GM19240 (cell line): Measurements from ENCODE around the gene RSPRY1.
"Not testable (repeated sequence)": the region's sequence is repeated elsewhere in the genome, so short reads cannot be mapped to it uniquely, and the experiment has no call there.

Experiments used
- DNase-seq: peaks from one replicate; pipeline ENCODE4 v3.0.0; 2011; ENCODE audit warnings: low spot score; ENCODE audit not compliant: insufficient read length

RSPRY1 gene

DNA sequence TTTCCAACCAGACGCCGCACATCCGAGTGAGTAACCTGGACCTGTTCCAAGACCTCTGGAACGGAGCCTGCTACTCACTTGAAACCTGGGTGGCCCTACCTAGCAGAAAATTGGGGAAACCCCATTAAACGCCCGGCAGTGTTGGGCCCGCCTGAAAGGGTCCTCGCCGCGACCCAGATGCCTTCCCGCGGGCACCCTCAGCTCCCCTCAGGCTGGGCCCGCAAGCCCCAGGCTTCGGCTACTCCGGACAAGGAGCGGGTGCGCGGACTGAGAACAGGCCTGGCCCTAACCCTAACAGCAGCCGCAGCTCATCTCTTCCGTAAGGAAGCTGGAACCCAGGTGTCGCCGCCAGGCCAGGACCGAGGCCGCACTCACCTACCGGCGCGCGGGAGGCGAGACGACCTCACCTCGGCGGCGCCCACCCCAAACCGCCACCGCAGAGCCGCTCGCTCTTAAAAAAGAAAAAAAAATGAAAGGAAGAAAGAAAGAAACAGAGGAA is 634 bp upstream of the RSPRY1 start:
- DNase-seq = no peak

DNA sequence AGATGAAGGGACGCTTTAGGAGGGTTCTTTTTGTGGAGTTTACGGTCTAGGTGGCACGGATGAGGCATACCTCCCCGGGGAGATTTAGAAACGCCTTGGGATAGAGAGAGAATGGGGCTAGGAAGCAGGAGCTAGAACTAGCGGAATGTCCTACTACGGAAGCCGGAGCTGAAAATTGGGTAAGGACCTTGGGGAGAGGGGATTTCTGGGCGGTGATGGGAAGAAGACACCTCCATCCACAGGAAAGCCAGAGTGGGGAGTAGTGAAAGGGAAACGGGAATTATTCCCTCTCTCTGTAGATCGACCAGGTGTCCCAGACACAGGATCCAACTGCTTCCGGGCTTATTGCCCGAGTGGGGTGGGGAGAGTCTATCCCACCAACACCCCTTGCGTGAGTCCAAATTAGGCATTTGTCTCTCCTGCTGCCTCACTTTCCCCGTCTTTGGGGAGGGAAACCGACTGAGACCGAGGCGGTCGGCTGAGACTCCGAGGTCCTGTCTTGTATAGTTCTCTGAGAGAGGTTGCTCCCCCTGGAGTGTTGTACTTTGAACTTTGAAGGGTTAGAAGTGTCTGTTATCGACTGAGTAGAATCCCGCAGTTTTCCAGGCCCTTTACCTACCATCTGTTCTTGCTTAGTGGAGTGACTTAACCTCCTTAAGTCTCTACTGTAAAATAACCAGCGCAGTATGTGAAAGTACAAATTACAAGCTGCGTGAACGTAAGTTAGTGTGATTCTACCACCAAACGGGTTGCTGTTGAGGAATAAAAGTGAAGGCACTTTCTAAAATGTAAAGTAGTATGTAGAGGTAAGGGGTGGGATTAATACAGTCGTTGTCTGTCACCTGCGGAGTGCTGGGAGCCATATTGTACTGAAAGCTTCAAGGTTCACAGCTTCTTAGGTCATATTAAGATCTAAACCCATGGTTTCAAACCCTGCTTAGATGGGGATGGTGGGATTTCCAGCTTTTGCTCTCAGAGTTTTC is 1.0 kb downstream of the RSPRY1 start:
- DNase-seq = no peak

DNA sequence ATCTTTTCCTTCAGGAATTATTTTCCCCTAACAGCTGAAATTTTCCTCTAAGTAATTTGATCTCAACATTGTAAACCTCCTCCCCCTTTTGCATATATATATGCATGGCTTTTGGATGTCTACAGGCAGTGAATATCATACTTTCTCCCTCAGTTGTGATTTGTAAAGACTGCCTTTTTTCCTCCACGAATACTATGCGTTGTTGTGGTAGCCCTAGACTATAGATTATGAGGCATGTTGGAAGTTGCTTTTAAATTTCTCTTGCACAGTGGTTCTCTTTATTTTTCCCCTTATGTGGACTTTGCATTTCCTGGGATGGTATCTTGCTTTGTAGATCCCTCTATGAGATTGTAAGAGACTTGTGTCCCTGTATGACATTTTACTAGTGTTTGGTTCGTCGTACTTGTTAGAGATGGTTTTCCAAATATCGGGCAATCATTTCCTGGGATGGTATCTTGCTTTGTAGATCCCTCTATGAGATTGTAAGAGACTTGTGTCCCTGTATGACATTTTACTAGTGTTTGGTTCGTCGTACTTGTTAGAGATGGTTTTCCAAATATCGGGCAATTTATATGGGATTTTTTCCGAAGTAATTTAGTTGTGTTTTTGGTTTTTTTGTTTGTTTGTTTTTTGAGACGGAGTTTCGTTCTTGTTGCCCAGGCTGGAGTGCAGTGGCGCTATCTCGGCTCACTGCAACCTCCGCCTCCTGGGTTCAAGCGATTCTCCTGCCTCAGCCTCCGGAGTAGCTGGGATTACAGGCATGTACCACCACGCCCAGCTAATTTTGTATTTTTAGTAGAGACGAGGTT is 2.0 kb downstream of the RSPRY1 start:
- DNase-seq = not testable (repeated sequence)

DNA sequence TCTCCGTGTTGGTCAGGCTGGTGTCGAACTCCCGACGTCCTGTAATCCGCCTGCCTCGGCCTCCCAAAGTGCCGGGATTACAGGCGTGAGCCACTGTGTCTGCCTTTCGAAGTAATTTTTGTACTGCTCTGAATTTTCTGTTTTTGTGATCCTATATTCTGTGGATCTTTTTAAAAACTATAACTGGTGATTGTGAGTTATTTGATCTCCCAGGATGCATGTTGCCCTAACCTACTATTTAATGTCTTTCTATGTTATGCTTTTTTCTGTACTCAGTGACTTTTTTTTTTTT is 2.5 kb downstream of the RSPRY1 start:
- DNase-seq = no peak

DNA sequence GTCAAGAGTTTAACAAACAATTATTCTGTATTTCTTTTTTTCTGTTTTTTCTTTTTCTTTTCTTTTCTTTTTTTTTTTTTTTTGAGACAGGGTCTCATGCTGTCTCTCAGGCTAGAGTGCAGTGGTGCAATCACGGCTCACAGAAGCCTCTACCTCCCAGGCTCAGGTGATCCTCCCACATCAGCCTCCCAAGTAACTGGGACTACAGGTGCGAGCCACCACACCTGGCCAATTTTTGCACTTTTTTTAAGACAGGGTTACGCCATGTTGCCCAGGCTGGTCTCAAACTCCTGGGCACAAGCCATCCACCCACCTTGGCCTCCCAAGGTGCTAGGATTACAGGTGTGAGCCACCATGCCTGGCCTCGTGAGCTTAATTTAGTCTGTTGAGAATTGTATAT is 3.4 kb downstream of the RSPRY1 start:
- not testable (repeated sequence) for DNase-seq

DNA sequence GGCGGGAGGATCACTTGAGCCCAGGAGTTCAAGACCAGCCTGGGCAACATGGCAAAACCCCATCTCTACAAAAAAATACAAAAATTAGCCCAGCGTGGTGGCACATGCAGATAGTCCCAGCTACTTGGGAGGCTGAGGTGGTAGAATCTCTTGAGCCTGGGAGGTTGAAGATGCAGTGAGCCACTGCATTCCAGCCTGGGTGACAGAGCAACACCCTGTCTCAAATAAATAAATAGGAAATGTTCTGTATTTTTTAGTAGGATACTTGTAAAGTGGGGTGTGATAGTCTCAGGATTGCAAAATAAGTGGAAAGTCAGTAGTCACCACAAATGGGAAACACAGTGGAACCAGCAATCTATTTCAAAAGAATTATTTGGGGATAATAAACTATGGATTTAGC is 4.0 kb downstream of the RSPRY1 start:
- no peak for DNase-seq

DNA sequence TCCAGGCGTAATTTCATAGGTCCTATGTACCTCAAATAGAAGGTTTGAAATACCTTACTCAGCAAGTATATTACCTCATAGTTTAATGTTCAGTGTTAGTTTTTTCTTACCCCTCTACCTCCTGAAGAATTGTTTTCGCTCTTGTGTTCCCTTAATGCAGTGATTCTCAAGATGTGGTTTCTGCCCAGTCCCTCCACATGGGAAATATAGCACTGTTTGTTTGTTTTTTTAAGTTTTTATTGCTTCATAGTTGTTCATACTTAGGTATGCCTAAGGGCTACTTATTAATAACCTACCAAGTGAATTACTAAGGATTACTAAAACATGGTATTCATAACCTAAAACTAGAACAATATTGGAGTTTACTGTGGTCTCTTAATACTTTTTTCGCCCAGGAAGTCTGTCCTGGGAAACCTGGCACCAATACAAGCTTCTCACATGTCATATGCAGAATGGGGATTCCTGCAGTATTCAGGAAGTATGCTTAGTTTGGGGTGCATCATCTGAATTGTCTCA is 5.0 kb downstream of the RSPRY1 start:
- no peak for DNase-seq

DNA sequence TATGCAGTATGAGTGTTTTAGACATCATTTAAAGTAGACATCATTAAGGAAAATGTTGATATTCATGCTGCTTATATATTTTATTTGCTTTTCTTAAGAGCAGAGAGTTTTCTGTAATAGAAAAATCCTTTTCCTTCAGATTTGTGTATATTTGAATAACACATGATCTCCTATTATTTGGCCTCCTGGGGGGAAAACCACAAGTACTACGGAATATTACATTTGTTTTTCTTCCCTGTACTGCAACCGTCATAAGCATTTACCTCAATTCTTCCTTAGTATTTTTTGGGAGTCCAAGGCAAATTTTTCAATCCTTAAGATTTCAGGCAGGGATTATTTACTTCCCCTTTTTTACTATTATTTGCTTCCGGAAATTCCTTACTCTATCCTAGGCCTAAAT is 6.0 kb downstream of the RSPRY1 start:
- DNase-seq = no peak

DNA sequence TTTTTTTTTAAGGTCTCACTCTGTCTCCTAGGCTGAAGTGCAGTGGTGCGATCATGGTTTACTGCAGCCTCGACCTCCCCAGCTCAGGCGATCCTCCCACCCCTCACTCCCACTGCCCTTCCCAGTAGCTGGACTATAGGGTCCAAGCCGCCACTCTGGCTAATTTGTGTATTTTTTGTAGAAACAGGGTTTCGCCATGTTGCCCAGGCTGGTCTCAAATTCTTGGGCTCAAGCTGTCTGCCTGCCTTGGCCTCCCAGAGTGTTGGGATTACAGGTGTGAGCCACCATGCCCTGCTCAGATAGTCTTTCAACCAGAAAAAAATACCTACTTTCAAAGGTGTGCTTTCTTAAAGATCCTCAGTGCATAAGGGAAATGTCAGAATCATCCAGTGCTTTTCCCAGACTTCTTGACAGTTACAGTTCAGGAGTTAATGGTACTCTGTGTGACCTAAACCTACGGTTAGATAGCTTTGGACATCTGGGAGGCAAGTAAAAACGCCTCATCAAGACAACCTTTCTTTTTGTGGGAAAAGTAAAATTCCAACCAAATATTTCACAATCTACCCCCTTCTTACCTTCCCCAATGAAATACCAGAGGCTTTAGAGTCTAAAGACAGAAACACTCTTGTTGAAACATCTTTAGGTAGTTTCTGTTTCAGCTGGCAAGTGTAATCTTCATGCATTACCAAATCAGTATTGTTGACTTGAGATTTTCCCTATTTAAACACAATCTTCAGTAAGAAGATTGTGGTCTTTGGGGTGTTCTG is 6.8 kb downstream of the RSPRY1 start:
- no peak for DNase-seq

DNA sequence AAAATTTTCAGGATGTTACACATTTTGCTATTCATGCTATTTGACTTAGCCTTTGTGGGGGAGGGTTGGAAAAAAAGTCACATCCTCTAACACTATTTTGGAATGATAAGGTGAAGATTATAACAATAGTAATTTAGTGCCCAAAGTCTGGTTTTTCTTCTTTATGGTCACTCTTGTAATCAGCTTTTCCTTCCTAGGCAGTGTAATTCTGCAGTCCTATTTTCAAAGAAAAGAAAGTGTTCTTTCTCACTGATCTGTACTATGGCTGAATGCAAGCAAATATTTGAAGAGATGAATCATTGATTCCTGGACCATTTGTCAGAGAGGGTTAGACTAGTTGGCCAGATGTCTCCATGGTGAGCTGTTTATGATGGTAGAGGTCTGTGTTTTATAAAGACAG is 8.4 kb downstream of the RSPRY1 start:
- no peak for DNase-seq

DNA sequence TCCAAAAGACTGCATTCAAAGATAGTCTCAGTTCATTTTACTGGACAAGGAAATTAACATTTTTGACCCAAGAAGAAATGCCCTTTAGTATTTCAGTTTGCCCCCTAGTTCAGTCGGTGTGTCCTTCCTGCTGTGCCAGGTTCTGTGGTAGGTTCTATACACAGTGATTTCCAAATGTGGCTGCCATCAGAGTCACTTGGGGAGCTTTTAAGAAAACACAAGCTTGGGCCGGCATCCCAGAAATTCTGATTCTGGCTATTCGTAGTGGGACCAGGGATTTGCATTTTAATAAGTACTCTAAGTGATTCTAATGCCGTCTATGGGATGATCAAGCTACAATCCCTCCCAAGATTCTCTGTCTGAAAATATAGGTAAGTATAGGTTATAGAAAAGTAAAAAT is 10.2 kb downstream of the RSPRY1 start:
- no peak for DNase-seq

DNA sequence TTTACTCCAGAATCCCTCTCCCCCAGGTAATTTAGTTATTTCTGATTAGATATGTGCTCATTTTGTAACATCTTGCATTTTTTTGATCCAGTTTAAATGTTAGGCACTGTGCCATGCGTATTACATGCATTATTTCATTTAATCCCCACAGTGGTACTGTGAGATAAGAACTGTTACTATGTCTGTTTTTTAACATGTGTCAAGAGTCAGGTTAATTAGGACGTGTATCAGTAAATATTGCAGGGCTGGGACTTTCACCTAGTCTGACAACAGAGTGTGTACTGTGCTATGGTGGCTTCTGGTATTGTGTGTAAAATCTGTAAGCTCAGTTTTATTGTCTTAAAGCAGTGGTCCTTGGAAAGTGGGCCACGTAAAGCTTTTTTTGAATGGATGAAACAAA is 10.6 kb downstream of the RSPRY1 start:
- no peak for DNase-seq

DNA sequence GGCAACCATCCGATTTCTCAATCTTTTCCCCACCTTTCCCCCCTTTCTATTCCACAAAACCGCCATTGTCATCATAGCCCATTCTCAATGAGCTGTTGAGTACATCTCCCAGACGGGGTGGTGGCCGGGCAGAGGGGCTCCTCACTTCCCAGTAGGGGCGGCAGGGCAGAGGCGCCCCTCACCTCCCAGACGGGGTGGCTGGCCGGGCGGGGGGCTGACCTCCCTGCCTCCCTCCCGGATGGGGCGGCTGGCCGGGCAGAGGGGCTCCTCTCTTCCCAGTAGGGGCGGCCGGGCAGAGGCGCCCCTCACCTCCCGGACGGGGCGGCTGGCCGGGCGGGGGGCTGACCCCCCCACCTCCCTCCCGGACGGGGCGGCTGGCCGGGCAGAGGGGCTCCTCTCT is 14.2 kb downstream of the RSPRY1 start:
- not testable (repeated sequence) for DNase-seq

DNA sequence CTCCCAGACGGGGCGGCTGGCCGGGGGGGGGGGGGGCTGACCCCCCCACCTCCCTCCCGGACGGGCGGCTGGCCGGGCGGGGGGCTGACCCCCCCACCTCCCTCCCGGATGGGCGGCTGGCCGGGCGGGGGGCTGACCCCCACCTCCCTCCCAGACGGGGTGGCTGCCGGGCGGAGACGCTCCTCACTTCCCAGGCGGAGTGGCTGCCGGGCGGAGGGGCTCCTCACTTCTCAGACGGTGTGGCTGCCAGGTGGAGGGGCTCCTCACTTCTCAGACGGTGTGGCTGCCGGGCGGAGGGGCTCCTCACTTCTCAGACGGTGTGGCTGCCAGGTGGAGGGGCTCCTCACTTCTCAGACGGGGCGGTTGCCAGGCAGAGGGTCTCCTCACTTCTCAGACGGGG is 14.8 kb downstream of the RSPRY1 start:
- DNase-seq = not testable (repeated sequence)

DNA sequence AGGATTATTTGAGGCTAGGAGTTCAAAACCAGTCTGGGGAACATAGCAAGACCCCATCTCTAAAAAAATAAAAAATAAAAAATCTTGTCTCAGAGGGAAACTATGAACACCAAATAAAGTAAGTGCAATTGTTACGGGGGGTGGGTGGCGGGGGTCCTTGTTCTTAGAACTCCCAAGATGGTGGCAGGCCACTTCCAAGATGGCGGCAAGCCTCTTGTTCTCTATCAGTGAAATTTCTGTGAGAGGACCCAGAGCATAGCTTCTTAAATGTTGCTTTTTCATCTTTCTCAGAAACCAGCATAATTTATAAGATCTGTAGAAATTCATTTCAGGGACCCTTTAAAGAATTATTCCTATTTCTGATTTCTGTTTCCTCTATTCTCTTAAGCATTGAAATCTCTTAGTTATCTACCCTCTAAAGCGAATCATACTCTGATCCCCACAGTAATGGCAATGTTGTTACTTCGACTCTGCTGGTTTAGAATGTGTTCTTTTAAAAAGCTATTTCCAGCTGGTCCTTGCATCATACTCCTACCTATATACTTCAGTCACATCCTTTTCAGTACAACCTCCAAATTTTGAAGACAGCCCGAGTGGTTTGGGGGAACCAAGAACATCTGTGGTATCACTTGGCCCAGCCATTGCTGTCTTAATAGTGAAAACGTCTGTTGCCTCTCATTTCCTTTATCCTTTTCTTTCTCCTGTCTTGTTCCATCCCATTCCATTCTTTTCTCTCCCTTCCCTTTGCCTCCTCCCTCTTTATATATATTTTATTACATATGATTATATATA is 16.2 kb downstream of the RSPRY1 start:
- no peak for DNase-seq

DNA sequence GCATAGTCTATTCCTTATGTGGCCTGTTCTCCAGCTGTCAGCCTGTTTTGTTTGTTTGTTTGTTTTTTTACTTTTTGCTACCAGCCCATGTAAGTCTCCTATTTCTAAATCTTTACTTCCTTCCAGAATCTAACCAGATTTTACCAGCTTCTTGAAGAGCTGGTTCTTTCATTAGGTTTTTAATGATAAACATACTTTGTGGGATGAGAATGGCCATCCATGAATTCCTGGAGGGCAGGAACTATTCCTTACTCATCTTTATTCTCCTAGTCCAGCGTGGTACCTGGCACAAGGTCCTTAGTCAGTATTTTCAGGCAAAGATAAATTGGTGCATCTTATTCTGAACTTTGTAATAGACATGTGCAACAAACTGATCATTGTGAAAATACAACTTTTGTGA is 17.3 kb downstream of the RSPRY1 start:
- DNase-seq = no peak

DNA sequence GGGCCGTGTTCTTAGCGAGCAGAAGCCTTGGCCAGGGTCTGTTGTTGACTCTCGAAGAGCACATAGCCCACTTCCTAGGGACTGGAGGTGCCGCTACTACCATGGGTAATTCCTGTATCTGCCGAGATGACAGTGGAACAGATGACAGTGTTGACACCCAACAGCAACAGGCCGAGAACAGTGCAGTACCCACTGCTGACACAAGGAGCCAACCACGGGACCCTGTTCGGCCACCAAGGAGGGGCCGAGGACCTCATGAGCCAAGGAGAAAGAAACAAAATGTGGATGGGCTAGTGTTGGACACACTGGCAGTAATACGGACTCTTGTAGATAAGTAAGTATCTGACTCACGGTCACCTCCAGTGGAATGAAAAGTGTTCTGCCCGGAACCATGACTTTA is 18.5 kb downstream of the RSPRY1 start:
- DNase-seq = no peak

DNA sequence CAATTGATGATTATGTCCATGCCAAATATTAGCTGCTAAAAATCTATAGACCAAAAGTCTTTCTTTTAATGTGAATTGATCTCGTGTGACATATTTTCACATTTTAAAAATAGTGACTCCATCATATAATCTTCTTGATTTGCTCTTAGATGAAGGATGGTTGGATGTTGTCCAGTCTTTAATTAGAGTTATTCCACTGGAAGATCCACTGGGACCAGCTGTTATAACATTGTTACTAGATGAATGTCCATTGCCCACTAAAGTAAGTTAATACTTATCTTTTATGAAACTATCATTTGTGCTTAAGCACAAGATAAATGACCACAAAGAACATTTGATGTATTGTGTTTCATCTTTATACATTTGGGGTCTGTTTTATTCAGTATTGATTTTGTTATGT is 22.8 kb downstream of the RSPRY1 start:
- DNase-seq = no peak

DNA sequence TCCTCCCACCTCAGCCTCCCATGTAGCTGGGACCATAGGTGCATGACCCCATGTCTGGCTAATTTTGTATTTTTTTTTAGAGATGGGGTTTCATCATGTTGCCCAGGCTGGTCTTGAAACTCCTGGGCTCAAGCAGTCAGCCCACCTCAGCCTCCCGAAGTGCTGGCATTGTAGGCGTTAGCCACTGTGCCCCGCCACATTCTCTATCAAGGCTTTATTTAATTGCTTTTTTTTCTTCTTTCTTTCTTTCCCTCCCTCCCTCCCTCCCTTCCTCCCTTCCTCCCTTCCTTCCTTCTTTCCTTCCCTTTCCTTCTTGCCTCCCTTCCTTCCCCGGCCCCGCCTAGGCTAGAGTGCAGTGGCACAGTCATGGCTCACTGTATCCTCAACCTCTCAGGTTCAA is 23.7 kb downstream of the RSPRY1 start:
- no peak for DNase-seq

DNA sequence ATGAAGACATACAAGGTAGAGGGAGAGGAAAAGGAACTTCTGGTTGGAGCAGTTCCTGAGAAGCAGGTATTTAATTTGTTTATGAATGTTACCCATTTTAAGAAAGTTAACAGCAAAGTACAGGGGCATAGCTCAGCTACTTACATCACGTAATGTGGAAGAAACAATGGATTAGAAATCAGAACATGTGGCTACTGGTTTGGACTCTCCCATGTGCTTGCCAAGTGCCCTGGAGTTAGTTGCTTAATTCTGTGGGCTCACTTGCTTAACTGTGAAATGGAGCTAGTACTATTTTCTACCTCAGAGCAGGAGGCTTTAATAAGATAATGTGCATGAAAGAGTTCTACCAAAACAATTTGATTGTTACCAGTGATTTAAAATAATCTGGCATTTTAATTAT is 27.3 kb downstream of the RSPRY1 start:
- DNase-seq = no peak

DNA sequence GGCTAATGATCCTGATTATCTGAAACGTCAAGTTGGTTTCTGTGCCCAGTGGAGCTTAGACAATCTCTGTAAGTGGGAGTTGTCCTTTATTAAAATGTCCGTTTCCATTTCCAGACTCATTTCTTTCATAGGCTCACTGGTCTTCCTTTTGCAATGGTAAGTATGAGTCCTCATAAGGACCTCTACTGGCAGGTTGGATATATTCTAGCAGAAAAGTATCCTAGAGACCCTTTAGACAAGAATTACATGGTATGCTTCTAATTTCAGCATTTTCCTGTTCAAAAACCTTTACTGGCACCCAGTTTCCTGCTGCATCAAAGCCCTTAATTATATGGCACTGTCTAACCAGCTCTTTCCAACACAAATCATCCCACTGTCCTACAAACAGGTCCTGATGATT is 30.8 kb downstream of the RSPRY1 start:
- no peak for DNase-seq
